Measurements from ENCODE around the gene SAP25.

- no peak for TF ChIP-seq GABPA (IDR thresholded peaks at IDR 0.05 in 1 of 2, conservative IDR thresholded peaks at IDR 0.05 in 1 of 2)
- no peak for TF ChIP-seq CTCF (IDR thresholded peaks at IDR 0.05; ENCODE audit: low read depth, low read length, missing input control)
- TF ChIP-seq MAX (IDR thresholded peaks at IDR 0.05) = no peak
- no peak for TF ChIP-seq RXRA (IDR thresholded peaks at IDR 0.05)
- no peak for TF ChIP-seq ZBTB33 (IDR thresholded peaks at IDR 0.05)
- TF ChIP-seq RAD21 (IDR thresholded peaks at IDR 0.05) = no peak
- no peak for TF ChIP-seq JUND (IDR thresholded peaks at IDR 0.05)
- no peak for TF ChIP-seq EGR1 (IDR thresholded peaks at IDR 0.05; ENCODE audit: low read depth in 2 of 2)
- TF ChIP-seq YY1 (IDR thresholded peaks at IDR 0.05) = no peak
- no peak for TF ChIP-seq REST (IDR thresholded peaks at IDR 0.05)
- no peak for TF ChIP-seq SP1 (IDR thresholded peaks at IDR 0.05)
- no peak for TF ChIP-seq FOXA1 (IDR thresholded peaks at IDR 0.05)
- no peak for TF ChIP-seq FOXA2 (IDR thresholded peaks at IDR 0.05)
These were observed 24.7 kb upstream of the SAP25 start for GRCh38 chr7:100598425-100598824.
